HUES6 (cell line): ENCODE results near the gene ESR2.

Experiments
- H3K27ac ChIP-seq: 2 replicates; pipeline ENCODE4 v1.7.0; 2013; ENCODE audit warnings: low read depth, mild to moderate bottlenecking, low read length, inconsistent platforms
- H3K27me3 ChIP-seq: 2 replicates; pipeline ENCODE4 v1.6.1; 2013; ENCODE audit warnings: low read length; ENCODE audit not compliant: control insufficient read depth, insufficient read depth
- H3K36me3 ChIP-seq: 2 replicates; pipeline ENCODE4 v1.6.1; 2013; ENCODE audit warnings: low read length; ENCODE audit not compliant: control insufficient read depth, insufficient read depth
- H3K4me1 ChIP-seq: 2 replicates; pipeline ENCODE4 v1.6.1; 2013; ENCODE audit warnings: low read length; ENCODE audit not compliant: control insufficient read depth, insufficient read depth
- H3K4me3 ChIP-seq: 2 replicates; pipeline ENCODE4 v1.5.1; 2013; ENCODE audit warnings: low read depth, low read length
- H3K9ac ChIP-seq: one replicate; pipeline ENCODE4 v1.6.1; 2013; ENCODE audit warnings: mild to moderate bottlenecking, low read length
- H3K9me3 ChIP-seq: 2 replicates; pipeline ENCODE4 v1.6.1; 2013; ENCODE audit warnings: low read depth, low read length; ENCODE audit not compliant: control insufficient read depth, insufficient read depth

ESR2 gene

GRCh38 chr14:64178814-64179213 is 115.4 kb downstream of the ESR2 start:
- Histone ChIP-seq H3K4me3 (no peak overlapping the region), H3K36me3 (peaks cover 38% of the 10 kb centered on the region), H3K4me1 (no peaks in the 10 kb centered on the region), H3K27me3 (no peaks in the 10 kb centered on the region), H3K9ac (no peak overlapping the region), H3K27ac (no peak overlapping the region), H3K9me3 (peaks cover 2% of the 10 kb centered on the region; the same call in 1 of the 2 replicates)

DNA sequence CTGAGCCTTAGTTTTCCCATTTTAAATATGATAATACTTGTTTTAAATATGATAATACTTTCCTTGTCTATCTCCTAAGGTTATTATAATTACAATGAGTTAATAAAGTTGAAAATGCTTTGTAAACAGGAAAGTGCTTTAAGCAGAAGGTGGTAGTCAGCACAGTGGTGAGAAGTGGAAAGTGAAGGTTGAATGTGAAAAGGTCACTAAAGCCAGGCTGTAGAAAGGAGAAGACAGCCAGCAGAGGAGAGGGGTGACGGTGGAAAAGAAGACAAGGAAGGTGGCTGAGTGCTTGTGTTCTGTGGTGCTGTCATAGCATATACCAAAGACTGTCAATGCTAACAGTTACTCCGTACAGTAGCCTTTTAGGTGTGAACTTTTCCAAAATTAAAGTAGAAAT is 117.8 kb downstream of the ESR2 start:
- no peaks in the 10 kb centered on the region for H3K27me3 ChIP-seq
- no peak overlapping the region for H3K9ac ChIP-seq
- H3K9me3 ChIP-seq = no peaks in the 10 kb centered on the region
- no peaks in the 10 kb centered on the region for H3K4me1 ChIP-seq
- H3K27ac ChIP-seq = no peak overlapping the region
- H3K4me3 ChIP-seq = no peak overlapping the region
- peaks cover 46% of the 10 kb centered on the region for H3K36me3 ChIP-seq

DNA sequence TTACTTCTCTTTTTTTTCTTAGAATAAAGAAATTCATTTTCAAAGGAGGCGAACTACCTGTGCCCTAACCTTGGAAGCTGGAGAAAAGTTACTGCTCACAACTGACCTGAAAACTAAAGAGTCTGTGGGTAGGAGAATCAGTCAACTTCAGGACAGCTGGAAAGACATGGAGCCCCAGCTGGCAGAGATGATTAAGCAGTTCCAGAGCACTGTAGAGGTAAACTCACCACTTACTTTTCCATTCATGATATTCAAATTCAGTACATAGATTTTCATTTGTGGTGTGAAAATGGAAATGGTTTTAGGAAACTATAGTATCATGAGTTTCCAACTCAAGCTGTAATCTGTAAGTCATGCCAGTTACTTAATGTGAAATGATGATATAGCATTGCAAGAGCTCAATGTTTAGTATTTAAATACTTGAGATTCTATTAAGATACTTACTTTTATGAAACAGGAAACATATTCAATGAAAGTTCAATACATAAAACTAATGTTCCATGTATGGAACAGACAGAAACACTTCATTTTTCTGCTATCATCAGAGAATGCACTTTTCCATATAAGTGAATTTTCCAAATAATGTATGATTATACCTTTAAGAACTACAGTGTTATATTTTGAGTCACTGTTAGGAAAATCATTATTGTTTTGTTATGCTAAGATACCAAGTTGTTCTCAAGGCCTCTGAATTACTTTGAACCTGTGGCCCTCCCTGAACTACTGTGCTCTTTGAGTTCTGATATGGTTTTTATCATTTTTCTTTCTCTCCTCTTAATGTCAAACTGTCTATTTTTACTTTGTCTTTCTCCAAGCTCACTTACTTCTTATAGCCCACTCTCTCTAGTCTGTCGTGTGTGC is 119.0 kb downstream of the ESR2 start:
- H3K36me3 ChIP-seq = peaks cover 43% of the 10 kb centered on the region
- no peak overlapping the region for H3K9ac ChIP-seq
- no peaks in the 10 kb centered on the region for H3K9me3 ChIP-seq
- no peak overlapping the region for H3K27ac ChIP-seq
- no peak overlapping the region for H3K4me3 ChIP-seq
- no peaks in the 10 kb centered on the region for H3K27me3 ChIP-seq
- H3K4me1 ChIP-seq = no peaks in the 10 kb centered on the region

- no peaks in the 10 kb centered on the region for H3K4me1 ChIP-seq
- H3K4me3 ChIP-seq = no peak overlapping the region
- H3K27ac ChIP-seq = no peak overlapping the region
- no peaks in the 10 kb centered on the region for H3K27me3 ChIP-seq
- no peaks in the 10 kb centered on the region for H3K9me3 ChIP-seq
- H3K36me3 ChIP-seq = peaks cover 48% of the 10 kb centered on the region
- no peak overlapping the region for H3K9ac ChIP-seq
These were observed 124.0 kb downstream of the ESR2 start for GRCh38 chr14:64170181-64170580.

DNA sequence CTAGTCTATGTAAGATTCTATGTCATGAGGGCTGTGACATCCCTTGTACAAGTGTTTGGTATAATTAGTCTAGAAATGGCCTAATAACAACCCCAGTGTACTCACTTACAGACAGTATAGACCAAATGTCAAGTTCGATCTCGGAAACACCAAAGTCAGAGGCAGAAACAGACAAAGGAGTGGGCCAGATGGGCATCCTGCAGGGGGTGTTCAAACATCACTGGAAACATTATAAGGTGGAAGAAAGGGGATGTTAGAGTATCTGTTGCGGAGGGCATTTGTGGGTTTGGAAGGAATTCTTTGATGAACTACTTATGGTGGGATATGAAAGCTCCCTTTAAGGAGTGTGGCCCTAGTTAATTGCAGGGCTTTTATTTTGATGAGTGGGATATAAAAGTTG is 134.6 kb downstream of the ESR2 start:
- H3K9ac ChIP-seq = no peak overlapping the region
- no peaks in the 10 kb centered on the region for H3K4me1 ChIP-seq
- H3K36me3 ChIP-seq = peaks cover 42% of the 10 kb centered on the region
- no peak overlapping the region for H3K4me3 ChIP-seq
- no peaks in the 10 kb centered on the region for H3K9me3 ChIP-seq
- no peak overlapping the region for H3K27ac ChIP-seq
- no peaks in the 10 kb centered on the region for H3K27me3 ChIP-seq

- H3K9ac ChIP-seq = no peak overlapping the region
- no peak overlapping the region for H3K4me3 ChIP-seq
- no peak overlapping the region for H3K27ac ChIP-seq
- no peaks in the 10 kb centered on the region for H3K9me3 ChIP-seq
- H3K4me1 ChIP-seq = no peaks in the 10 kb centered on the region
- H3K36me3 ChIP-seq = peaks cover 41% of the 10 kb centered on the region
- no peaks in the 10 kb centered on the region for H3K27me3 ChIP-seq
These were observed 135.6 kb downstream of the ESR2 start for GRCh38 chr14:64158608-64159007.

- peaks cover 33% of the 10 kb centered on the region for H3K36me3 ChIP-seq
These were observed 144.2 kb downstream of the ESR2 start for GRCh38 chr14:64149921-64150320.

DNA sequence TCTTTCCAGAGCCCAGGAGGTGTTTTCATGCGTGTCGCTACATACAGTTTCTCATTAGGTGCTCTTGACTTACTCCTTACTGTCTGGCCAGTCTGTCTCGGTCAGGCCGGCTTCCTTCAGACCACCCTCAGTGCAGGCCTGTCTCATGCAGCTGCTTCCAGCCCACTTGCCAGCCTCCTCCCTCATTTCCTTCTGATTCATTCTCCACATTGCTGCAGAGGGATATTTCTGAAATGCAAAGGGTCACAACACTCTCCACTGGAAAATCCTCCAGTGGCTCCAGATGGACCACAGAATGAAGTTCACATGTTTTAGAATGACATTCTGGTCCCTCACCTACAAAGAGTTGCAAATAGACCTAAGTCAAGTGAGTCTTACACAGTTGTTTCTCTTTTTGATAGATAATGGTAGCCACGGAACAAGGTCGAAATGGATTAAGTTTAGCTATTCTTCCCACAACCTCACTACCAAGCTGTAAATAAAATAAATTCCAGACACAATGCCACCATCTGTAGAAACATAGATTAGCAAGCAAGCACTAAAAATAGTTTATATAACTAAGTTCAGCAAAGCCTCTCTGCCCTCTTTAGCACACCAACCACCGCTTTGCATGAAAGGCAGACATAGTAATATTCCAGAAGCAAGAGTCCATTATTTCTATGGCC is 146.9 kb downstream of the ESR2 start:
- Histone ChIP-seq H3K27me3 (no peaks in the 10 kb centered on the region), H3K36me3 (peaks cover 42% of the 10 kb centered on the region), H3K4me1 (no peaks in the 10 kb centered on the region), H3K9me3 (no peaks in the 10 kb centered on the region), H3K9ac (no peak overlapping the region), H3K27ac (no peak overlapping the region), H3K4me3 (no peak overlapping the region)

More at GRCh38 chr14:64149921-64150320, 144.2 kb downstream of the ESR2 start:
- H3K27ac ChIP-seq = no peak overlapping the region
- no peaks in the 10 kb centered on the region for H3K27me3 ChIP-seq
- H3K9me3 ChIP-seq = no peaks in the 10 kb centered on the region
- no peaks in the 10 kb centered on the region for H3K4me1 ChIP-seq
- H3K4me3 ChIP-seq = no peak overlapping the region
- no peak overlapping the region for H3K9ac ChIP-seq

GRCh38 chr14:64137657-64138290 is 156.4 kb downstream of the ESR2 start:
- H3K36me3 ChIP-seq = peaks cover 56% of the 10 kb centered on the region
- no peak overlapping the region for H3K27ac ChIP-seq
- no peak overlapping the region for H3K9ac ChIP-seq

DNA sequence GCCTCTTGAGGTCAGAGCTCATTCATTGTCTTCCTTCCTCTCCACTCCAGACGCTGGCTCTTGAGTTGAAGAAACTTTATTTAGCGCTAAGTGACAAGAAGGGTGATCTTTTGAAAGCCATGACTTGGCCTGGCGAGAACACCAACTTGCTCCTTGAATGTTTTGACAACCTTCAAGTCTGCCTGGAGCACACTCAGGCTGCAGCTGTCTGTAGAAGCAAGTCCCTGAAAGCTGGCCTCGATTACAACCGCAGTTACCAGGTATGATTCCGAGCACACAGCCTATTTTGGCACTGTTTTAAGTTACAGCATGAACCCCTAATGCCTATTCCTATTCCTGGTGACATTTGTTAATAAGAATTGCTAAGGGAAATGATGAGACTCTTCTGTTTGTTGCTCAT is 167.6 kb downstream of the ESR2 start:
- no peak overlapping the region for H3K4me3 ChIP-seq
- no peaks in the 10 kb centered on the region for H3K4me1 ChIP-seq
- H3K9ac ChIP-seq = no peak overlapping the region
- H3K27me3 ChIP-seq = no peaks in the 10 kb centered on the region
- peaks cover 83% of the 10 kb centered on the region for H3K36me3 ChIP-seq
- H3K27ac ChIP-seq = no peak overlapping the region
- no peaks in the 10 kb centered on the region for H3K9me3 ChIP-seq

More at GRCh38 chr14:64137657-64138290, 156.4 kb downstream of the ESR2 start:
- Histone ChIP-seq H3K4me1 (no peaks in the 10 kb centered on the region), H3K9me3 (no peaks in the 10 kb centered on the region), H3K4me3 (no peak overlapping the region), H3K27me3 (no peaks in the 10 kb centered on the region)

GRCh38 chr14:64125270-64125669 is 168.9 kb downstream of the ESR2 start:
- no peak overlapping the region for H3K4me3 ChIP-seq
- H3K27me3 ChIP-seq = no peaks in the 10 kb centered on the region
- no peak overlapping the region for H3K9ac ChIP-seq
- no peak overlapping the region for H3K27ac ChIP-seq
- peaks cover 78% of the 10 kb centered on the region for H3K36me3 ChIP-seq
- no peaks in the 10 kb centered on the region for H3K9me3 ChIP-seq
- H3K4me1 ChIP-seq = no peaks in the 10 kb centered on the region
